Stimulated activated CD4-positive, alpha-beta T cell treated with anti-CD3 and anti-CD28 coated beads, Interleukin-1b, Interleukin-23, amount 100 ng/mL, for 1 hour (primary cell): ENCODE results near the gene TPCN2.
"Not testable (repeated sequence)": the region's sequence is repeated elsewhere in the genome, so short reads cannot be mapped to it uniquely, and the experiment has no call there.

ENCODE experiments used
- DNase-seq, 2 donors: peaks; one replicate each; pipeline ENCODE4 v3.0.0-alpha.2; 2020; ENCODE audit warnings: low read depth in 2 of 2

TPCN2 gene

GRCh38 chr11:69149338-69150045 is 100.8 kb downstream of the TPCN2 start:
- DNase-seq = not testable (repeated sequence)

GRCh38 chr11:69150175-69150574 is 101.4 kb downstream of the TPCN2 start:
- no peak for DNase-seq

DNA sequence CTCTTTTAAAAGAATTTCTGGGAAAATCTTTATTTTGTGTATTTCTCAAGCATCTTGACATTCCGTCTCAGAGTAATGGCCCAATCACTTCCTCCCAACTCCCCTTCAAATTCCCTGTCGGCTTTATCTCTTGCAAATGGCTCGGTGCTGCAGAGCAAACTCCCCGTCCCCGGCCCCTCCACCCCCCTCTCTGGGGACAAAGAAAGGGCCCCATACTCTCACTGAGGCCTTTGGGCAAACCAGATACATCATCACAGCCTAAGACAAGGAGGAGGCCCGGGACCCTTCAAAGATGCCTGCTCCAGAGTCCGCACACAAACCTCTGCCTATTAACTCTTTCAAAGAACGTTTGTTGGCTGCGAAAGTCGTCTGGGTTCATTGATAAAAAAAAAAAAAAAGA is 103.1 kb downstream of the TPCN2 start:
- no peak for DNase-seq

DNA sequence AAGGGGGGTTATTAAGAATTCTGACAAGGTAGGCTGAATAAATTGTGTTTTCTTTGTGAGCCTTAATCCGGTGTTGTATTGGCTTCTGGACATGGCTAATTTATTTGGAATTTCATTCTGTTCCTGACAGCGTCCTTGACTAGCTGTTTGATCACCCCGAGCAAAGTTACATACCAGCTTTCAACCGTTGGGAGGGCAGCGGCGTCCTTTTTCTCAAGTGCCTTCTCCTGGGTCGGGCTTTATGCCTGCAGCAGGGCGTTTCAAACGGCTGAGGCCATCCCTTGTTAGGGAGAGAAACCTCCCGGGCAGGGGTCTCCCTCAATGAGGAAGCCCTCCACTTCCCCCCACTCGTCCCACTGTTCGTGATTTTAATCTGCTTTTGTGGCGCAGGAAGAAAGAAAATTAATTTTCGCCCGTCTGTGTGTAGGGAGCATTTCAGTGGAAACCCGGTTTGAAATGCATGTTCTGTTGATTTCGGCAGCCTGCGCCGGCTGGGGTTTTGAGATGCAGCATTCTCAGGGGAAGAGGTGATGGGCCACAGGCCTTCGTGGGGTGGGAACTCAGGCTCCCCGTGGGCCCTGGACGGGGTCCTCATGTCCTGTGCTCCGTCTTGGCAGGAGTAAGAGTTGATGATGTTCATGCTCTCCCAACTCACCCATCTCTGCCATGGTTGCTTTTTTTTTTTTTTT is 104.1 kb downstream of the TPCN2 start:
- DNase-seq = no peak

- no peak for DNase-seq
Observed at GRCh38 chr11:69153661-69154060, 104.9 kb downstream of the TPCN2 start.

DNA sequence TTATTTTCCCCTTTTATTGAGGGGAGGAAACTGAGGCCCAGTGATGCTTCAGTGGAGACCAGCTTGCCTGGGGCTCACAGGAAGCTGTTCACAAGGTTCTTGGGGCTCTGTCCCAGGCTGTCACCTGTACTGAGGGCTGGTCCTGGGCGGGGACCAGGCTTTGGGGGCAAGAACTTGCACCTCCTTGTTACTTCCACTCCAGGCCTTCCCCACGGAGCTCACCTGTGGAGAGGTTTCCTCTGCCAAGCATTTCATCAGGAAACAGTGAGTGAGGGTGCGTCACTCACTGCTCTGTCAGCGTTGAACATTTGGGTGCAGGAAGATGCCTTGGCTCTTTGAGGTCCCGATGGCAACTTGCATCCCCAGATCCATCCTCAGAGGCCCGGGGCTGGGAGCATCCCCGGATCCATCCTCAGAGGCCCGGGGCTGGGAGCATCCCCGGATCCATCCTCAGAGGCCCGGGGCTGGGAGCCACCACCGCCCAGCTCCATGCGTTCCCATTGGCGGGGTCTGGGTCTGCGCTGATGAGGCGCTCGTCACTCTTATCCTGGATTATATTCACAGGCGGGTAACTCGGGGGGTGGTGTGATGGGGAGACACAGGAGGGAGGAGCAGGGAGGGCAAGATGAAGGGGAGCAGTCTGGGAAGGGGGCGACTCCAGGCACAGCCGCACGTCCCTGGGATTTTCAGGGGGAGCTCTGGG is 105.6 kb downstream of the TPCN2 start:
- no peak for DNase-seq

- DNase-seq = no peak
Observed at GRCh38 chr11:69154938-69155301, 106.2 kb downstream of the TPCN2 start.

- DNase-seq = no peak
Observed at GRCh38 chr11:69155302-69156234, 106.8 kb downstream of the TPCN2 start, which contains the start of gene SMIM38. TSS of gene SMIM38 (plus strand) at chr11:69155935. CDS start at chr11:69157847, 1,912 bp downstream.

- no peak for DNase-seq
Observed at GRCh38 chr11:69156235-69156639, 107.5 kb downstream of the TPCN2 start.

- DNase-seq = no peak
Observed at GRCh38 chr11:69156673-69157155, 108.0 kb downstream of the TPCN2 start.

DNA sequence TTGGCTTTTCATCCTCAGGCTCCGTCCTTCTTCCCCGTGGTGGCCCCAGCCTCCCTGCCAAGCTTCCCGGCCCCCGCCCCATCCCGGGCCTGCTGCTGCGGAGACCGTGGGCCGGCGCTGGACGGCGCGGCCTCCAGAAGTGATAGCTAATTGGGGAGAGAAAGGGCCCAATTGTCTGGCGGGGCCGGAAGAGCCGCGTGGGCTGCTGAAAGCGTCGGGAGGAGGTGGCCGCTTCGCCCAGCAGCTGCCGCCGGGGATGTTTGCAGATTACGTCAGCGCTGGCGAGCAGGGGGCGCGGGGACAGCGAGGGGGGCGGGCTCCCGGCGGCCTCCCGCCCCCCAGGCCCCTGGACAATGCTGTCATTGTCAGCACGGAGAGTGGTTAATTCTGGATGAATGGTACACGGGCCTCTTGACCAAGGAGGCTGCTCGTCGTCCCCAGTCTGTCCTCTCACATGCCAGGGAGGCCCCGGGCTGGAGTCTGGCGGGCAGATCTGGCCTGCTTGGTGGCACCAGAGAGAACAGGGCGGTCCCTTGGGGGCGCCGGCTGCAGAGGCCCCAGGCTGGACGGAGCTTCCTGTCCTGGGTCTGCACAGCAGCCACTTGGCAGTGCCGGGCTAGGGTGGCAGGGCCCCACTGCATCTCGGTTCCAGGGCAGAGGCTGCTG is 108.6 kb downstream of the TPCN2 start:
- no peak for DNase-seq

DNA sequence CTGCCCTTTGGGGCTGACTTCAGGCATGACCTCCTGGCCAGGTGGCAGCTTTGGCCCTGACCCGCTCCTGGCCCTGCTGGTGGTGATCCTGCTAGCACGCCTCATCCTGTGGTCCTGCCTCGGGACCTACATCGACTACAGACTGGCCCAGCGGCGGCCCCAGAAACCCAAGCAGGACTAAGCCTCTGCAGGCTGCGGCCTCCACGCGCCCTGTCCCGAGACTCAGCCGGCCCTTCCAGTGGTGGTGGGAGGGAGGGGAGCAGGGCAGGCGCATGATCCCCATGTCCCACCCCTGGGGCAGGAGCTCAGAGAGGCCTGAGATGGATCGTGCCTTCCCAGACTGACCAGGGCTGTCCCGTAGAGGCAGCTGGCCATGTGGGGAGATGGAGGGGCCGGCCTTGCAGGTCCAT is 109.1 kb downstream of the TPCN2 start:
- no peak for DNase-seq

DNA sequence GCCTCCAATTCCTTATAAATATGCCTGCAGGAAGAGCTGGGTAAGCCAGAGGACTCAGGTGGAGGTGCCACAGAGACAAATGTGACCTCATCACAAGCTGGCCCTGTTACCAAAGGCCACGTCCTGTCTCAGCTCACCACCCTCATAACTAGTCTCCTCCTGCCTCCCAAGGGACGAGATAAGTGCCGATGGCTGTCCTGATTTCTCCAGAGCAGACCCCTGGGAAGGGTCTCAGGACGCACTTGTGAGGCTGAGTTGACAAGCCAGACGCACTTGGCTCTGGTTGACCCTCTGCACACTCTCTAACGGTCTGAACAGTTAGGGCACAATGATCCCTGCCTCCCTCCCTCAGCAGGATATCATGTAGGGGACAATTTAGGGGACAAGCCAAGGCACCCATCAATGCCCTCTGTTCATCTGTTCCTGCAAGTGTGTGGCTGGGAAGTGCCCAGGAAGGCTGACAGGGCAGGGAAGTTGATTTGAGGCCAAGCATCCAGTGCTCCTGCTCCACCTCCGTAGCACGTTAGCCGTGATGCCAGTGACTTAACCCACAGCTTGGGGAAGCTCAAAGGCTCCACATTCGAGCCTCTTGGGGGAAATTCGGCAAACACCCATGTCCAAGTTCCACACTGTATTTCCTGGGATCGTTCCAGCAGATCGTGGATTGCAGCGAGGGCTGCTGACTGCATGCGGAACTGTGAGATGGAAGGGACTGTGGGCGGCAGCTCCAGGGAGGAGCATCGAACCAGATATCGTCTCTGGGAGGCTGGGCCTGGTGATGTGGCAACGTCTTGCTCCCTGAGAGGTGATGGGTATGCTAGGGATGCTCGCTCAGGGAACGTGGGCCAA is 109.8 kb downstream of the TPCN2 start:
- DNase-seq = no peak

GRCh38 chr11:69159150-69159852 is 110.6 kb downstream of the TPCN2 start:
- DNase-seq = no peak

GRCh38 chr11:69160296-69161116 is 111.8 kb downstream of the TPCN2 start:
- DNase-seq = no peak

GRCh38 chr11:69161117-69161407 is 112.3 kb downstream of the TPCN2 start:
- no peak for DNase-seq

GRCh38 chr11:69162505-69162904 is 113.8 kb downstream of the TPCN2 start:
- DNase-seq = no peak

- DNase-seq = no peak
Observed at GRCh38 chr11:69163842-69164241, 115.1 kb downstream of the TPCN2 start.

- no peak for DNase-seq
Observed at GRCh38 chr11:69164824-69165223, 116.1 kb downstream of the TPCN2 start.
